HepG2 (cell line): ENCODE measurements around the gene TMEM135. TPM values are rescaled to one million over a fixed set of nuclear protein-coding genes. Genes with fewer than 3 reads are reported as not detected.
A peak's percentile ranks its signal among the peaks of the same experiment; 100 is the strongest.

Source experiments
- ASH2L ChIP-seq: fragments of 300-600, 200-600 bp; sonication (generic); IDR thresholded peaks from 2 replicates; pipeline ENCODE4 v1.7.0; 2017; ENCODE audit warnings: low read depth, mild to moderate bottlenecking, moderate library complexity, mixed read lengths, low read length; ENCODE audit not compliant: insufficient read length
- ATAD3A ChIP-seq: sonication (generic); formaldehyde crosslinking; IDR thresholded peaks from 2 replicates; pipeline ENCODE4 v1.4.0; 2020; ENCODE audit warnings: missing genetic modification reagents
- CBX5 ChIP-seq: sonication (generic); formaldehyde crosslinking; IDR thresholded peaks from 2 replicates; pipeline ENCODE4 v1.4.0; 2020; ENCODE audit warnings: missing genetic modification reagents, borderline replicate concordance
- ELF4 ChIP-seq: sonication (generic); formaldehyde crosslinking; IDR thresholded peaks from 2 replicates; pipeline ENCODE4 v1.5.0; 2020; ENCODE audit warnings: missing genetic modification reagents, mild to moderate bottlenecking, moderate library complexity, borderline replicate concordance
- HNRNPK ChIP-seq: fragments of 200-400 bp; formaldehyde crosslinking; IDR thresholded peaks from 2 replicates; pipeline ENCODE4 v1.6.1; 2018; ENCODE audit warnings: low read length, low read depth, moderate library complexity, mild to moderate bottlenecking; ENCODE audit not compliant: poor library complexity, severe bottlenecking
- MTA3 ChIP-seq: sonication (generic); formaldehyde crosslinking; IDR thresholded peaks from 2 replicates; pipeline ENCODE4 v1.4.0; 2020; ENCODE audit warnings: missing genetic modification reagents
- NFRKB ChIP-seq: fragments of 450-650 bp; IDR thresholded peaks from 2 replicates; pipeline ENCODE4 v1.6.1; 2017
- SYNCRIP ChIP-seq: fragments of 200-400 bp; formaldehyde crosslinking; IDR thresholded peaks from 2 replicates; pipeline ENCODE4 v1.6.1; 2018; ENCODE audit warnings: mild to moderate bottlenecking, low read depth, low read length; ENCODE audit not compliant: insufficient read depth
- TAF15 ChIP-seq: fragments of 200-400 bp; formaldehyde crosslinking; IDR thresholded peaks from one replicate; pipeline ENCODE4 v1.6.1; 2018; ENCODE audit warnings: mild to moderate bottlenecking, low read depth, low read length; ENCODE audit not compliant: poor library complexity, severe bottlenecking
- ZNF570 ChIP-seq: sonication (generic); formaldehyde crosslinking; IDR thresholded peaks from 2 replicates; pipeline ENCODE4 v1.4.0; 2020; ENCODE audit warnings: mild to moderate bottlenecking, missing genetic modification reagents, borderline replicate concordance
- ZNF780A ChIP-seq: sonication (generic); formaldehyde crosslinking; IDR thresholded peaks from 2 replicates; pipeline ENCODE4 v1.8.0; 2022; ENCODE audit warnings: mild to moderate bottlenecking, missing genetic modification reagents, moderate library complexity
- polyA plus RNA-seq, 8 experiments: library from polyadenylated mRNA; depleted of rRNA in 3 of 8; stranded (reverse) in 7 of 8; unstranded in 1 of 8; fragments of >200 nt; fragmentation: Illumina TruSeq in 4 of 8; extraction: Trizol in 4 of 8; gene quantifications; 2 replicates each; pipeline versions ENCODE4 v1.2.1 to v1.2.3, GENCODE V29; 2011 to 2016; ENCODE audit warnings: low read depth in 4 of 8, missing spikeins in 1 of 8, mixed read lengths in 1 of 8; ENCODE audit not compliant: insufficient read depth in 1 of 8
- total RNA-seq, 5 experiments: library from RNA; depleted of rRNA; stranded (reverse); fragments of >200 nt; fragmentation: Illumina TruSeq; extraction: Trizol; gene quantifications; 2 replicates each; pipeline ENCODE4 v1.2.3, GENCODE V29; 2016; ENCODE audit warnings: low read depth in 1 of 5
- TF ChIP-seq, protein P1 (sequence below): sonication (generic); formaldehyde crosslinking; IDR thresholded peaks from 2 replicates; pipeline ENCODE4 v1.8.0; 2022; ENCODE audit warnings: mild to moderate bottlenecking, missing genetic modification reagents, moderate library complexity
- TF ChIP-seq, protein P2 (sequence below): sonication (generic); formaldehyde crosslinking; IDR thresholded peaks from 2 replicates; pipeline ENCODE4 v1.5.1; 2020; ENCODE audit warnings: missing genetic modification reagents, mild to moderate bottlenecking, borderline replicate concordance
- TF ChIP-seq, protein P3 (sequence below): sonication (generic); formaldehyde crosslinking; IDR thresholded peaks from 2 replicates; pipeline ENCODE4 v1.4.0; 2020; ENCODE audit warnings: missing genetic modification reagents
- TF ChIP-seq, protein P4 (sequence below): sonication (generic); formaldehyde crosslinking; IDR thresholded peaks from 2 replicates; pipeline ENCODE4 v1.4.0; 2020; ENCODE audit warnings: missing genetic modification reagents
- TF ChIP-seq, protein P5 (sequence below): IDR thresholded peaks from 2 replicates; pipeline ENCODE4 v1.6.1; 2012; ENCODE audit warnings: low read depth, low read length, improper control_type of control experiment
- TF ChIP-seq, protein P6 (sequence below): sonication (generic); formaldehyde crosslinking; IDR thresholded peaks from 2 replicates; pipeline ENCODE4 v1.5.0; 2020; ENCODE audit warnings: mild to moderate bottlenecking, missing genetic modification reagents

The TMEM135 gene
- total and polyA plus RNA-seq, 2 of the 13 experiments (the other 11 are each of a cell fraction or from before 2014, with no cell fraction given): 36.6 to 88.9 TPM

DNA sequence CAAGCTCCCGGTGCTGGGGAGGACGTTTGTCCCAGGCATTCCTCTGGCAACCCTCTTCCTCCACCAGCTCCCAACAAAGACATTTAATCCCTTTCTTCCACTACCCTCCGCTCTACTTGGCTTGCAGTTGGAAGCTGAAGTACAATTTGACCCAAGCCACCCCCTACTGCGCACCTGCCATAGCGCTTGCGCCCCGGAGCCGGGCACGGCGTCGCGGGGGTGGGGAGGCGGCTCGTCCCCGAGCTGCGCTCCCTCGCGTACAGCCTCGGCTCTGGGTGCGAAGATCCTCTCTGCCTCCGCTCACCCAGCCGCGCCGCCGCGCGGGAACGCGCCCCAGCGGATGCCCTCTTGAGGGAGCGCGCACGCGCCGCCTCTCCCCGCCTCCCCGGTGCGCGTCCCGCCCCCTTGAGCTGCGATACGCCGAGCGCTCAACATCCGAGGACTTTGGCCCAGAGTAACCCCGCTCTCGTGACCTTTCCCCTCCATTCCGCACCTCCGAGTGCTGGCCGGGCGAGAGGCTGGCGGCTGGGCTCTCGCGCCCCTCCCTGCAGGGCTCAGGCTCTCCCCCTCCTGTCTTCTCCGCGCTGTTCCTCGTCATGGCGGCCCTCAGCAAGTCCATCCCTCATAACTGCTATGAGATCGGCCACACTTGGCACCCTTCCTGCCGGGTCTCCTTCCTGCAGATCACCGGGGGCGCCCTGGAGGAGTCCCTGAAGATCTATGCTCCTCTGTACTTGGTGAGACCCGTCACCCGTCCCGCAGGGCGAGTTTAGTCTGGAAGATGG is at the start of gene TMEM135 (continued):
- TF ChIP-seq ELF4 (CRISPR knock-in tag): no peak
- no peak; the same call in 1 of the 2 replicates for TF ChIP-seq ZNF780A (CRISPR knock-in tag)
- TF ChIP-seq HNRNPK: no peak
- TF ChIP-seq, protein P1, sequence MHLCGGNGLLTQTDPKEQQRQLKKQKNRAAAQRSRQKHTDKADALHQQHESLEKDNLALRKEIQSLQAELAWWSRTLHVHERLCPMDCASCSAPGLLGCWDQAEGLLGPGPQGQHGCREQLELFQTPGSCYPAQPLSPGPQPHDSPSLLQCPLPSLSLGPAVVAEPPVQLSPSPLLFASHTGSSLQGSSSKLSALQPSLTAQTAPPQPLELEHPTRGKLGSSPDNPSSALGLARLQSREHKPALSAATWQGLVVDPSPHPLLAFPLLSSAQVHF (CRISPR knock-in tag): no peak
- TF ChIP-seq, protein P2, sequence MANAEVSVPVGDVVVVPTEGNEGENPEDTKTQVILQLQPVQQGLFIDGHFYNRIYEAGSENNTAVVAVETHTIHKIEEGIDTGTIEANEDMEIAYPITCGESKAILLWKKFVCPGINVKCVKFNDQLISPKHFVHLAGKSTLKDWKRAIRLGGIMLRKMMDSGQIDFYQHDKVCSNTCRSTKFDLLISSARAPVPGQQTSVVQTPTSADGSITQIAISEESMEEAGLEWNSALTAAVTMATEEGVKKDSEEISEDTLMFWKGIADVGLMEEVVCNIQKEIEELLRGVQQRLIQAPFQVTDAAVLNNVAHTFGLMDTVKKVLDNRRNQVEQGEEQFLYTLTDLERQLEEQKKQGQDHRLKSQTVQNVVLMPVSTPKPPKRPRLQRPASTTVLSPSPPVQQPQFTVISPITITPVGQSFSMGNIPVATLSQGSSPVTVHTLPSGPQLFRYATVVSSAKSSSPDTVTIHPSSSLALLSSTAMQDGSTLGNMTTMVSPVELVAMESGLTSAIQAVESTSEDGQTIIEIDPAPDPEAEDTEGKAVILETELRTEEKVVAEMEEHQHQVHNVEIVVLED (CRISPR knock-in tag): peak; percentile 96
- TF ChIP-seq TAF15: peak; percentile 78
- TF ChIP-seq CBX5: peak; percentile 49; the same call in 1 of the 2 replicates
- no peak for TF ChIP-seq ZNF570 (CRISPR knock-in tag)
- TF ChIP-seq NFRKB: no peak
- no peak for TF ChIP-seq ATAD3A (CRISPR knock-in tag)
- TF ChIP-seq, protein P3, sequence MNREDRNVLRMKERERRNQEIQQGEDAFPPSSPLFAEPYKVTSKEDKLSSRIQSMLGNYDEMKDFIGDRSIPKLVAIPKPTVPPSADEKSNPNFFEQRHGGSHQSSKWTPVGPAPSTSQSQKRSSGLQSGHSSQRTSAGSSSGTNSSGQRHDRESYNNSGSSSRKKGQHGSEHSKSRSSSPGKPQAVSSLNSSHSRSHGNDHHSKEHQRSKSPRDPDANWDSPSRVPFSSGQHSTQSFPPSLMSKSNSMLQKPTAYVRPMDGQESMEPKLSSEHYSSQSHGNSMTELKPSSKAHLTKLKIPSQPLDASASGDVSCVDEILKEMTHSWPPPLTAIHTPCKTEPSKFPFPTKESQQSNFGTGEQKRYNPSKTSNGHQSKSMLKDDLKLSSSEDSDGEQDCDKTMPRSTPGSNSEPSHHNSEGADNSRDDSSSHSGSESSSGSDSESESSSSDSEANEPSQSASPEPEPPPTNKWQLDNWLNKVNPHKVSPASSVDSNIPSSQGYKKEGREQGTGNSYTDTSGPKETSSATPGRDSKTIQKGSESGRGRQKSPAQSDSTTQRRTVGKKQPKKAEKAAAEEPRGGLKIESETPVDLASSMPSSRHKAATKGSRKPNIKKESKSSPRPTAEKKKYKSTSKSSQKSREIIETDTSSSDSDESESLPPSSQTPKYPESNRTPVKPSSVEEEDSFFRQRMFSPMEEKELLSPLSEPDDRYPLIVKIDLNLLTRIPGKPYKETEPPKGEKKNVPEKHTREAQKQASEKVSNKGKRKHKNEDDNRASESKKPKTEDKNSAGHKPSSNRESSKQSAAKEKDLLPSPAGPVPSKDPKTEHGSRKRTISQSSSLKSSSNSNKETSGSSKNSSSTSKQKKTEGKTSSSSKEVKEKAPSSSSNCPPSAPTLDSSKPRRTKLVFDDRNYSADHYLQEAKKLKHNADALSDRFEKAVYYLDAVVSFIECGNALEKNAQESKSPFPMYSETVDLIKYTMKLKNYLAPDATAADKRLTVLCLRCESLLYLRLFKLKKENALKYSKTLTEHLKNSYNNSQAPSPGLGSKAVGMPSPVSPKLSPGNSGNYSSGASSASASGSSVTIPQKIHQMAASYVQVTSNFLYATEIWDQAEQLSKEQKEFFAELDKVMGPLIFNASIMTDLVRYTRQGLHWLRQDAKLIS (CRISPR knock-in tag): peak; percentile 45; the same call in 1 of the 2 replicates
- TF ChIP-seq, protein P4, sequence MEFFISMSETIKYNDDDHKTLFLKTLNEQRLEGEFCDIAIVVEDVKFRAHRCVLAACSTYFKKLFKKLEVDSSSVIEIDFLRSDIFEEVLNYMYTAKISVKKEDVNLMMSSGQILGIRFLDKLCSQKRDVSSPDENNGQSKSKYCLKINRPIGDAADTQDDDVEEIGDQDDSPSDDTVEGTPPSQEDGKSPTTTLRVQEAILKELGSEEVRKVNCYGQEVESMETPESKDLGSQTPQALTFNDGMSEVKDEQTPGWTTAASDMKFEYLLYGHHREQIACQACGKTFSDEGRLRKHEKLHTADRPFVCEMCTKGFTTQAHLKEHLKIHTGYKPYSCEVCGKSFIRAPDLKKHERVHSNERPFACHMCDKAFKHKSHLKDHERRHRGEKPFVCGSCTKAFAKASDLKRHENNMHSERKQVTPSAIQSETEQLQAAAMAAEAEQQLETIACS (CRISPR knock-in tag): peak; percentile 100
- TF ChIP-seq ASH2L: peak; percentile 79
- TF ChIP-seq, protein P5, sequence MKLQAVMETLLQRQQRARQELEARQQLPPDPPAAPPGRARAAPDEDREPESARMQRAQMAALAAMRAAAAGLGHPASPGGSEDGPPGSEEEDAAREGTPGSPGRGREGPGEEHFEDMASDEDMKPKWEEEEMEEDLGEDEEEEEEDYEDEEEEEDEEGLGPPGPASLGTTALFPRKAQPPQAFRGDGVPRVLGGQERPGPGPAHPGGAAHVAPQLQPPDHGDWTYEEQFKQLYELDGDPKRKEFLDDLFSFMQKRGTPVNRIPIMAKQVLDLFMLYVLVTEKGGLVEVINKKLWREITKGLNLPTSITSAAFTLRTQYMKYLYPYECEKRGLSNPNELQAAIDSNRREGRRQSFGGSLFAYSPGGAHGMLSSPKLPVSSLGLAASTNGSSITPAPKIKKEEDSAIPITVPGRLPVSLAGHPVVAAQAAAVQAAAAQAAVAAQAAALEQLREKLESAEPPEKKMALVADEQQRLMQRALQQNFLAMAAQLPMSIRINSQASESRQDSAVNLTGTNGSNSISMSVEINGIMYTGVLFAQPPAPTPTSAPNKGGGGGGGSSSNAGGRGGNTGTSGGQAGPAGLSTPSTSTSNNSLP: 0 out of 2 replicates have a peak, but pooled peaks have one; percentile 32
- TF ChIP-seq, protein P6, sequence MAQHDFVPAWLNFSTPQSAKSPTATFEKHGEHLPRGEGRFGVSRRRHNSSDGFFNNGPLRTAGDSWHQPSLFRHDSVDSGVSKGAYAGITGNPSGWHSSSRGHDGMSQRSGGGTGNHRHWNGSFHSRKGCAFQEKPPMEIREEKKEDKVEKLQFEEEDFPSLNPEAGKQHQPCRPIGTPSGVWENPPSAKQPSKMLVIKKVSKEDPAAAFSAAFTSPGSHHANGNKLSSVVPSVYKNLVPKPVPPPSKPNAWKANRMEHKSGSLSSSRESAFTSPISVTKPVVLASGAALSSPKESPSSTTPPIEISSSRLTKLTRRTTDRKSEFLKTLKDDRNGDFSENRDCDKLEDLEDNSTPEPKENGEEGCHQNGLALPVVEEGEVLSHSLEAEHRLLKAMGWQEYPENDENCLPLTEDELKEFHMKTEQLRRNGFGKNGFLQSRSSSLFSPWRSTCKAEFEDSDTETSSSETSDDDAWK (CRISPR knock-in tag): no peak
- TF ChIP-seq SYNCRIP: no peak
- TF ChIP-seq MTA3: no peak
